GM12878 (cell line): ENCODE measurements around the gene COG7. TPM values are rescaled to one million over a fixed set of nuclear protein-coding genes. Genes with fewer than 3 reads are reported as not detected.

ENCODE experiments used
- ATAC-seq: fragments of 200-7000 bp; cut with Tn5 transposase; 3 replicates; pipeline ENCODE4 v1.9.1; 2020; ENCODE audit warnings: mild to moderate bottlenecking, moderate library complexity
- BruUV-seq: library from RNA; stranded (reverse); fragments of 400-500 nt; replicated peaks from 2 replicates; lab custom pipeline; 2021; lab: Mats Ljungman, UMichigan
- CTCF ChIA-PET: fragments of 300-600 bp; sonication (Branson Sonifier 250); formaldehyde crosslinking; extraction: SDS; loops from one replicate; lab custom pipeline; 2021; ENCODE audit warnings: inconsistent platforms; lab: Yijun Ruan, JAX
- POLR2A ChIA-PET: fragments of 350-600 bp; formaldehyde crosslinking; extraction: SDS; loops from one replicate; lab custom pipeline; 2021; ENCODE audit warnings: inconsistent platforms; lab: Charles Lee
- RAD21 ChIA-PET: fragments of 300-600 bp; sonication (Branson Sonifier 250); formaldehyde crosslinking; loops from one replicate; lab custom pipeline; 2023; ENCODE audit warnings: antibody characterized with exemption; ENCODE audit not compliant: unreplicated experiment; lab: Charles Lee
- SMC1A ChIA-PET: fragments of 300-600 bp; sonication (Branson Sonifier 250); formaldehyde crosslinking; loops from one replicate; lab custom pipeline; 2023; ENCODE audit not compliant: unreplicated experiment, uncharacterized antibody; lab: Charles Lee
- DNase-seq: peaks from one replicate; pipeline ENCODE4 v3.0.0-alpha.2; 2011; ENCODE audit warnings: low read depth, low spot score
- FAIRE-seq: peaks from 3 replicates; lab custom pipeline; 2011; peaks lifted over from hg19 to GRCh38; lab: Jason Lieb, UNC
- H2AFZ ChIP-seq: 2 replicates; pipeline ENCODE4 v1.6.0; 2011; ENCODE audit warnings: low read depth, low read length, control low read depth; ENCODE audit not compliant: control insufficient read depth
- H3K27ac ChIP-seq: 2 replicates; pipeline ENCODE4 v1.5.1; 2011; ENCODE audit warnings: control low read depth; ENCODE audit not compliant: control insufficient read depth, insufficient read depth
- H3K27me3 ChIP-seq, 2 experiments: replicated peaks in 1 of 2; 2 replicates each; pipeline versions ENCODE4 v1.6.0 to v1.6.1; 2011; ENCODE audit warnings: low read length in 1 of 2; ENCODE audit not compliant: control insufficient read depth in 2 of 2, insufficient read depth in 2 of 2
- H3K36me3 ChIP-seq, 2 experiments: 2 replicates each; pipeline ENCODE4 v1.5.1; 2011; ENCODE audit warnings: low read length in 1 of 2; ENCODE audit not compliant: control insufficient read depth in 2 of 2, insufficient read depth in 2 of 2
- H3K4me1 ChIP-seq: 2 replicates; pipeline ENCODE4 v1.6.1; 2011; ENCODE audit warnings: mild to moderate bottlenecking, low read length, moderate library complexity, mixed read lengths; ENCODE audit not compliant: control insufficient read depth, insufficient read depth
- H3K4me2 ChIP-seq: 2 replicates; pipeline ENCODE4 v1.6.0; 2011; ENCODE audit warnings: control low read depth; ENCODE audit not compliant: control insufficient read depth, insufficient read depth
- H3K4me3 ChIP-seq: fragments of 200-600 bp; sonication (generic); 2 replicates; pipeline ENCODE4 v1.5.1; 2016
- H3K79me2 ChIP-seq: 2 replicates; pipeline ENCODE4 v1.6.0; 2011; ENCODE audit warnings: low read length; ENCODE audit not compliant: control insufficient read depth, insufficient read depth
- H3K9ac ChIP-seq: 2 replicates; pipeline ENCODE4 v1.8.0; 2011; ENCODE audit warnings: low read length, control low read depth, mixed read lengths; ENCODE audit not compliant: control insufficient read depth, insufficient read depth
- H3K9me3 ChIP-seq: replicated peaks from 3 replicates; pipeline ENCODE4 v1.5.1; 2011; ENCODE audit warnings: mild to moderate bottlenecking, low read length; ENCODE audit not compliant: control insufficient read depth, insufficient read depth
- H4K20me1 ChIP-seq: 2 replicates; pipeline ENCODE4 v1.6.0; 2011; ENCODE audit not compliant: control insufficient read depth, insufficient read depth
- EP300 ChIP-seq, 2 experiments: fragments of 150-350 bp in 1 of 2; IDR thresholded peaks; 2 replicates each; pipeline ENCODE4 v1.6.1; 2011 to 2012; ENCODE audit warnings: low read depth in 2 of 2, low read length in 2 of 2, borderline replicate concordance in 1 of 2, improper control_type of control experiment in 1 of 2, inconsistent platforms in 1 of 2; ENCODE audit not compliant: control insufficient read depth in 1 of 2
- HDGF ChIP-seq: fragments of 450-650 bp; IDR thresholded peaks from 2 replicates; pipeline ENCODE4 v1.6.1; 2016; ENCODE audit warnings: antibody characterized with exemption
- MYC ChIP-seq: IDR thresholded peaks from 2 replicates; pipeline ENCODE4 v1.6.1; 2011; ENCODE audit warnings: mild to moderate bottlenecking, low read length, moderate library complexity, inconsistent platforms; ENCODE audit not compliant: insufficient read depth, insufficient replicate concordance, insufficient read length, severe bottlenecking
- SMAD1 ChIP-seq: fragments of 450-650 bp; IDR thresholded peaks from 2 replicates; pipeline ENCODE4 v1.6.1; 2018; ENCODE audit warnings: mild to moderate bottlenecking, low read depth; ENCODE audit not compliant: partially characterized antibody
- SUPT20H ChIP-seq: IDR thresholded peaks from 2 replicates; pipeline ENCODE4 v1.6.1; 2011; ENCODE audit warnings: low read depth, mild to moderate bottlenecking, low read length, moderate library complexity, borderline replicate concordance; ENCODE audit not compliant: control insufficient read depth
- WRNIP1 ChIP-seq: IDR thresholded peaks from 2 replicates; pipeline ENCODE4 v1.6.1; 2011; ENCODE audit warnings: low read depth, low read length, improper control_type of control experiment, borderline replicate concordance
- ZBTB4 ChIP-seq: fragments of 450-650 bp; formaldehyde crosslinking; IDR thresholded peaks from 2 replicates; pipeline ENCODE4 v1.4.0; 2022; ENCODE audit warnings: mild to moderate bottlenecking, moderate library complexity
- ZZZ3 ChIP-seq: IDR thresholded peaks from 2 replicates; pipeline ENCODE4 v1.6.1; 2011; ENCODE audit warnings: low read depth; ENCODE audit not compliant: control insufficient read depth, insufficient read length
- WGBS: methylation state at CpG from one replicate; pipeline ENCODE4 v1.1.6; 2016; ENCODE audit warnings: low lambda C conversion rate; ENCODE audit not compliant: insufficient replicate concordance, insufficient coverage; ENCODE audit errors: missing lambda C conversion rate; 5-methylcytosine and 5-hydroxymethylcytosine counted together
- in situ Hi-C: fragments of 300-500 bp; cut with MboI; formaldehyde crosslinking; loops from 9 replicates; pipeline ENCODE4 v1.14.3; 2018; ENCODE audit warnings: mixed read lengths
- intact Hi-C: fragments of 100-400 bp; cut with micrococcal nuclease; formaldehyde crosslinking; loops from one replicate; pipeline ENCODE4 v1.14.2; 2022; ENCODE audit not compliant: unreplicated experiment
- polyA plus RNA-seq, 11 experiments: library from polyadenylated mRNA; depleted of rRNA in 4 of 11; unstranded in 6 of 11; stranded (reverse) in 5 of 11; fragments of >200 nt; fragmentation: Nextera tagmentation in 4 of 11; fragmentation: Illumina TruSeq in 1 of 11; extraction: Ambion mirVana in 4 of 11; extraction: Trizol in 1 of 11; gene quantifications; 1 replicate in 1 of 11; 2 replicates in 10 of 11; pipeline versions ENCODE4 v1.2.1 to v1.2.3, GENCODE V29; 2011 to 2016; ENCODE audit warnings: inconsistent platforms in 2 of 11, missing spikeins in 2 of 11, low read depth in 1 of 11
- total RNA-seq, 4 experiments: library from RNA; depleted of rRNA in 3 of 4; stranded (reverse); fragments of >200 nt in 3 of 4; fragmentation: Illumina TruSeq in 1 of 4; extraction: Trizol in 1 of 4; gene quantifications; 2 replicates each; pipeline versions ENCODE4 v1.2.1 to v1.2.3, GENCODE V29; 2013 to 2021

COG7 gene
- total and polyA plus RNA-seq, 10 of the 15 experiments (the other 5 are each of a cell fraction or from before 2014, with no cell fraction given), result 2.9 to 24.0 (median 10.0) TPM

GRCh38 chr16:23410176-23410575 is 42.8 kb downstream of the COG7 start:
- POLR2A ChIA-PET, result no interaction called here

More at GRCh38 chr16:23410176-23410575, 42.8 kb downstream of the COG7 start:
- no peaks in the 10 kb centered on the region for H3K79me2 ChIP-seq
- 92% methylated on average over 4 of the region's 4 CpGs for WGBS
- TF ChIP-seq WRNIP1 (no peak), ZZZ3 (no peak), EP300 (IDR thresholded peaks at IDR 0.05; ENCODE audit: borderline replicate concordance in 1 of 2, control insufficient read depth in 1 of 2, low read depth in 2 of 2, low read length in 2 of 2) (no peak), SUPT20H (no peak), MYC (no peak), HDGF (no peak), SMAD1 (no peak), ZBTB4 (no peak)
- no peak for FAIRE-seq
- H3K9ac ChIP-seq, result no peak overlapping the region
- peaks cover 2 to 9% of the 10 kb centered on the region in 2 experiments for H3K36me3 ChIP-seq
- no TSS peak for BruUV-seq
- SMC1A ChIA-PET, result no interaction called here
- no peak overlapping the region for H2AFZ ChIP-seq
- H3K4me1 ChIP-seq, result no peaks in the 10 kb centered on the region
- CTCF ChIA-PET, result interaction anchor here (0.5 kb wide), 1 partner anchor 229 kb away, joined by 3 read pairs; no protein-coding TSS in a partner anchor
- no peak for DNase-seq
- intact Hi-C loops, result no loop called here
- no peak overlapping the region for H3K4me3 ChIP-seq
- H3K27ac ChIP-seq, result no peak overlapping the region
- H3K4me2 ChIP-seq, result no peak overlapping the region
- RAD21 ChIA-PET, result interaction anchor here (0.5 kb wide), 1 partner anchor 1214 kb away, joined by 3 read pairs; no protein-coding TSS in a partner anchor
- no peaks in the 10 kb centered on the region for H3K9me3 ChIP-seq
- in situ Hi-C loops, result no loop called here
- H4K20me1 ChIP-seq, result no peaks in the 10 kb centered on the region
- no peak for ATAC-seq
- no peaks in the 10 kb centered on the region for H3K27me3 ChIP-seq
